SH-SY5Y (cell line): ENCODE data around the gene FGF21.

Source experiments
- GATA2 ChIP-seq: IDR thresholded peaks from 2 replicates; pipeline ENCODE4 v1.6.1; 2011; ENCODE audit warnings: mild to moderate bottlenecking, low read depth, low read length
- GATA3 ChIP-seq: IDR thresholded peaks from 2 replicates; pipeline ENCODE4 v1.6.1; 2011; ENCODE audit warnings: low read depth, mild to moderate bottlenecking, low read length, moderate library complexity

Gene FGF21

GRCh38 chr19:48720613-48721296 is 34.6 kb upstream of the FGF21 start:
- no peak for TF ChIP-seq GATA3
- TF ChIP-seq GATA2, result no peak

GRCh38 chr19:48722196-48722708 is 33.1 kb upstream of the FGF21 start:
- TF ChIP-seq GATA3 (no peak), GATA2 (no peak)

- TF ChIP-seq GATA2 (no peak), GATA3 (no peak)
These were observed 30.2 kb upstream of the FGF21 start for GRCh38 chr19:48724796-48725753.

GRCh38 chr19:48726556-48726955 is 28.8 kb upstream of the FGF21 start:
- no peak for TF ChIP-seq GATA3
- TF ChIP-seq GATA2, result no peak

GRCh38 chr19:48728911-48729664 is 26.2 kb upstream of the FGF21 start:
- no peak for TF ChIP-seq GATA2
- TF ChIP-seq GATA3, result no peak

GRCh38 chr19:48731452-48731851 is 23.9 kb upstream of the FGF21 start:
- TF ChIP-seq GATA2 (no peak), GATA3 (no peak)

GRCh38 chr19:48734625-48735024 is 20.7 kb upstream of the FGF21 start:
- TF ChIP-seq GATA3 (no peak), GATA2 (no peak)

GRCh38 chr19:48735031-48735615 is 20.2 kb upstream of the FGF21 start:
- no peak for TF ChIP-seq GATA2

GRCh38 chr19:48737360-48737998 is 17.8 kb upstream of the FGF21 start:
- no peak for TF ChIP-seq GATA2
- TF ChIP-seq GATA3, result no peak

- TF ChIP-seq GATA3, result no peak
- TF ChIP-seq GATA2, result no peak
These were observed 16.5 kb upstream of the FGF21 start for GRCh38 chr19:48738557-48739403.

- TF ChIP-seq GATA3 (no peak), GATA2 (no peak)
These were observed 15.7 kb upstream of the FGF21 start for GRCh38 chr19:48739404-48740163.

- TF ChIP-seq GATA3 (no peak), GATA2 (no peak)
These were observed 15.0 kb upstream of the FGF21 start, which contains the start of gene RASIP1 for GRCh38 chr19:48740164-48740972. RASIP1 (minus strand) TSS chr19:48740610; CDS start chr19:48740282, 328 bp downstream.
